NCI-H128 (cell line): ENCODE measurements around the gene CLSTN1.

Experiments
- DNase-seq: peaks from one replicate; lab custom pipeline; 2025; ENCODE audit not compliant: unreplicated experiment; lab: John Stamatoyannopoulos, UW

CLSTN1 gene

DNA sequence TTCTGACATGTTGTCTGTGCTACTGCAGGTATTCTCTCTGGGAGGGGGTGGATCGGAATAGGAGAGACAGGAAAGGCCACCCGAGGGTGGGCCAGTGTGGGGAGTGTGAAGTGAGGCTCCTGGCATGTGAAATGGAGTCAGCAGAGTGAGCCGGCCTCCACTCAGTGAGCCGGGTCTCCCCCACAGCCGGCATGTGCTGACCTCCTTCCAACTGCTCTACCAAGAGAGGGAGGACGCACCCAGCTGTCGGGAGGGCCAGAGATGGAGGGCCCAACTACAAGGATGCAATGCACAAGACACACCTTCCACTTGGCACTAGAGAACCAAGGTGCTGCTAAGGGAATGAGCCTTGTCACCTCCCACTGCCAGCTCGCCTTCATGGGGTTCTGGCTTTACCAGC is 28.2 kb upstream of the CLSTN1 start:
- DNase-seq, result no peak

DNA sequence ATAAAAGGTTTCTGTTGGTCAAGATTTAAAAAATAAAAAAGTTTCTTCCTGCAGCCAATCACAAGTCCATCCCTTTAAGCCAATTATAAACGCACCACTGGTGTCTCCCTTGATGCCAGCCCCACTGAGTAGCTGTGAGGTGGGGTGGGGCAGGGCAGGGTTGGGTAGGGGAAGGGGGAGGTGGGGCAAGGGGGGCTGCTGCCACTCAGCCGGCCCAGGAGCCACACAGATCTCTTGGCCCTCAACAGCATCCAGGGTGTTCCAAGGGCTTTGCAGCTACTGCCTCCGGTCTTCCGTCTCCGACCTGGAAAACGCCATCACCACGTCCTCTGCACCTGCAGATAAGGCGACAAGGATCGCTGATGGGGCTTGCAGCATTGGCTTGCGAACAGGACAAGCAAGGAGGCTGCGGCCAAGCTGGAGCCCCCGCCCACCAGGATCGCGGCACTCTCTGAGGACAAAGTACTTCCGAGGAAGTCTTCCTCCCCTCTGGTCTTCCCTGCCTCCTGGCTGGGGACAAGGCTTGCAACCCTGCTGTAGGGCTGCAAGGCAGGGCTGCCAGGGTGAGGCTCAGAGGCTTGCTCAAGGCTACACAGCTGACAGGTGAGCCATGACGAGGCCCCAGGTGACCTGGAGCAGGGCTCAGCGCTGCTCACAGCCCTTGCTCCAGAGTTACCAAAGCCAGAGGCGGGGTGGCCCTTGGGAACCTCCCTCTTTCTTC is 26.8 kb upstream of the CLSTN1 start:
- DNase-seq, result no peak

DNA sequence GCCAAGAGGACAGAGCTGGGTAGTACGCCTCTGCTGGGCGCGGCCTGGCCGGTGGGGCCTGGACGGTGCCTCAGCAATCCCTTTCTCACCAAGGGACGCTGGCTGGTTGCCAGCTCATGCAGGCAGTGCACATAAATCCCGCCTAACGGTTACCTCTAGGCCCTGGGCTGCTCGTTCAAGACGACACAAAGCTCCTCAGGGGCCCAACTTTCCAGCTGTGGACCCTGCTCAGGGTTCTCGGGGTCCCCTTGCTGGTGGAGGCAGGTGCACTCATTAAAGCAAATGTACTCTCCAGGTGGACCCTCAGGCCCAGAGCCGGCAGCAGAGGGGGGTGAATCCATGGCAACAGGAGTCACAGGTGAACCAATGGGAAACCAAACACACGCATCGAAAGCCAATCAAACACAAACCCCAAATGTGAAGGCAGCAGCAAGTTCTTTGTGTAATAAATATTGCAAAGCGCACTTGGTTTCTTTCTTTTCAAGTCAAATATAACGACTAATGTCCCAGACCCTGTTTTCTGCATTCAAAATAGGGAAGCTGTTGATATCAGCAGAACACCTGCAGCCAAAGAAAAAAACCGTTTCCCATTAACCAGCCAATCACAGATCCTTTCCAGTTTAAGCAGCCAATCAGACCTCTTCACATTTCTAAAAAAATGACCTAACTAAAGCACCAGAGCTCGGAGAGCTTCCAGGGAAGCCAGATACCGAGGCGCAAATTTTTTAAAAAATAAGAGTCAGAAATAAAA is 26.1 kb upstream of the CLSTN1 start:
- DNase-seq, result no peak

- no peak for DNase-seq
These were observed 24.3 kb upstream of the CLSTN1 start for GRCh38 chr1:9848022-9848421.

- DNase-seq, result no peak
These were observed 23.5 kb upstream of the CLSTN1 start for GRCh38 chr1:9847269-9847668.

DNA sequence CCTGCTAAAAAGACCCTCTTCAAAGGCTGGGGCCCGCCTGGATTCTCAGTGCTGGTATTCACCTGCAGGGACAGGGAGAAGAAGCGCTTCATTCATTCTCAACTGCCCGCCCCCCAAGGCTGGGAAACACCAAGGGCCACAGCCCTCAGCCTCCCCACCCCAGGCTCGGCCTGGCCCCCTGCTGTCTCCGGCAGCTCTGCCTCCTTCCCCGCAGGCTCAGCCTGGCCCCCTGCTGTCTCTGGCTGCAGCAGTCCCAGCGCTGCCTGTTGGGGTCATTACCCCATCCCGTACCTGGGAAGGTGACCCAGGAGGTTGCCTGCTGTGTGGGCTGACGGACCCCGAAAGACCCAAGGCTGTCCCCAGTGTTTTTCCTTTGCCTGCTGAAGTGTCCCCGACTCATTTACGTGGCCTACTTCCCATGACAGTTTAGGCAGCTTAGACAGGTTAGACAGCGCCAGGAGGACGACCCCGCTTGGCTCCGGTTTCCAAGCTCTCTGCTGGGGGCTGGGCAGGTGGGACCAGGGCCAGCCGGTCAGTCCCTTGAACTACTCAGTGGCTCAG is 22.9 kb upstream of the CLSTN1 start:
- DNase-seq, result no peak

DNA sequence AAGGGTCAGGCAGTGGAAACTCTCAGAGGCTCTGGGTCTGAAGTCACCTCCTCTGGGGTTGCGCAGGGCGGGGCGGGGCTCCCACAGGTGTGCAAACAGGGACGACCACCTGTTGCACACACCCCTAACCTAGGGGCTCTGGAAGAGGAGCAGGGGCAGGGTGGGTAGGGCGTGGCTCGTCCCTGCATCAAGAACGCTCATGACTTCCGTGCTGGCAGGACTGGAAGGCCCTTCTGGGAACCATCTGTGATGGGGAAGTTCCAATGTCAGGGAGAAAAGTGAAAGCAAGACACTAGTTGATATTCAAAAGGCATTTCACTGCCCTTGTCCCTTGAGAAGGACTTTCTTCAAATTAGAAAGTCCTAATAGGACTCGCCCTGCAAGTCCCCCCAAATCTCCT is 22.1 kb upstream of the CLSTN1 start:
- no peak for DNase-seq

DNA sequence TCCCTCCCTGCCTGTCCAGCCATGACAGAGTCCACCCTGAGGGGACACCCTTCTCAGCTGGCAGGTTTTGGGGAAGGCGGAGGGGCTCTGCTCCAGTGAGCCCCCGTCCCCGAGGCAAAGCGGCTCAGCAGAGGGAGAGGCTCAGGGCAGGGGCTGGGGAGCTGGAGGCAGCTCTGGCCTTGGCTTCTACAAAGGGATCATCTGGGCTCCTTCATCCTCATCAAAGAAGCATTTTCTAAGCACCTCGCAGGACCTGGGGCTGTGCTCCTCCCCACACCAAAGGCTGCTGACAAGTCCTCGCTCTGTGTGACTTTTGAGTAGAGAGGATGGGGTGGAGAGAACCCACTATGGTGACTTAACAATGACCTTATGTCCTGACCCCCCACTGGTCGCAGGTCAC is 21.0 kb upstream of the CLSTN1 start:
- DNase-seq, result no peak

DNA sequence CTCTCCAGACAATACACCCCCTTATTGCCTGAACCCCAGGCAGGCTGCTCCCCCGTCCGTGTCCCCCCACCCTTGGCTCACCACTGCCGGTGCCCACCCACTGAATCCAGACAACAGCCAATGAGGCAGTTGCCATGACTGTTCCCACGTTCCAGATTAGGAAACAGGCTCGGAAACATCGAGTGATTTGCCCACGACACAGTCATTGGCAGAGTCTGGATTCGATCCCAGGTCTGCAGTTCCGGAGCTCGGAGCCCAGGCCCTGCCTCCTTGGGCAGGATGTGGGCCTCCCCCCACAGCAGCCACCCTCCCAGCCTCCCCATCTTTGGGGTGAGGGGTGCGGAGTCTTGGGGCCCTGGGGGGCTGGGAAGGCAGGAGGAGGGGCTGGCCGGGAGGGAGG is 20.3 kb upstream of the CLSTN1 start:
- no peak for DNase-seq

- peak; percentile 51 for DNase-seq
These were observed 19.8 kb upstream of the CLSTN1 start for GRCh38 chr1:9843576-9843945.

- DNase-seq, result no peak
These were observed 19.2 kb upstream of the CLSTN1 start for GRCh38 chr1:9842781-9843575.

GRCh38 chr1:9842073-9842711 is 18.4 kb upstream of the CLSTN1 start:
- no peak for DNase-seq

- DNase-seq, result no peak
These were observed 17.7 kb upstream of the CLSTN1 start for GRCh38 chr1:9841460-9841859.

- DNase-seq, result no peak
These were observed 16.4 kb upstream of the CLSTN1 start for GRCh38 chr1:9840176-9840575.

DNA sequence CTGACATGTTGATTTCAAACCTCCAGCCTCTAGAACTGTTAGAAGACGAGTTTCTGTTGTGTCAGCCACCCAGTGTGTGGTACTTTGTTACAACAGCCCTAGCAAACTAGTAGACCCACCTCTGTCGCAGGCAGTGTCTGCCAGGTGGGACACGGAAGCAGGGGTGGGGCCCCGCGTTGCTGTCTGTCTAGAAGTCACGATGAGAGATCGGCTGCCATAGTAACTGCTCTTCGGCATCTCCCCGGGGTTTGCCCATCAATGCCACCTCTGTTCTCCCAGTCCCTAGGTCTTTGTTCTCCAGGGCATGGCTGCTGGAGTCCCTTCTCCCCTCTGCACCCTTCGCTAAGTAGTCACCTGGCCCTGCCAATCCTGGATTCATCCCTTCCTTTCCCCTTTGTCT is 15.2 kb upstream of the CLSTN1 start:
- DNase-seq, result no peak

DNA sequence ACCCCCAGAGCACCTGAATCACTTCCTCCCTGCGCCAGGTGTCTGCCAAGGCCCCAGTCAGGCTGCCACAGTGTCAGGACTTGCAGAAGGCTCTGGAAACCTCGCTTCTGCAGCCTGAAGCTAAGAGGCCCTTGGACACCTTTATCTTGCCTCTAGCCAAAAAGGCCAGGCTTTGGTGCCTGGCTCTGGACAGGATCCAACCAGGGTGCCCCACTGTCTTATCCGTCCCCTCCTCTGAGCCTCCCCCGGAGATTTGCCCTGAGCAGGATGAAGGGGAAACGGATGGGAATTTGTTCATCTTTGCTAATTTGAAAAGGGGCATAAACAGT is 12.8 kb upstream of the CLSTN1 start:
- no peak for DNase-seq

DNA sequence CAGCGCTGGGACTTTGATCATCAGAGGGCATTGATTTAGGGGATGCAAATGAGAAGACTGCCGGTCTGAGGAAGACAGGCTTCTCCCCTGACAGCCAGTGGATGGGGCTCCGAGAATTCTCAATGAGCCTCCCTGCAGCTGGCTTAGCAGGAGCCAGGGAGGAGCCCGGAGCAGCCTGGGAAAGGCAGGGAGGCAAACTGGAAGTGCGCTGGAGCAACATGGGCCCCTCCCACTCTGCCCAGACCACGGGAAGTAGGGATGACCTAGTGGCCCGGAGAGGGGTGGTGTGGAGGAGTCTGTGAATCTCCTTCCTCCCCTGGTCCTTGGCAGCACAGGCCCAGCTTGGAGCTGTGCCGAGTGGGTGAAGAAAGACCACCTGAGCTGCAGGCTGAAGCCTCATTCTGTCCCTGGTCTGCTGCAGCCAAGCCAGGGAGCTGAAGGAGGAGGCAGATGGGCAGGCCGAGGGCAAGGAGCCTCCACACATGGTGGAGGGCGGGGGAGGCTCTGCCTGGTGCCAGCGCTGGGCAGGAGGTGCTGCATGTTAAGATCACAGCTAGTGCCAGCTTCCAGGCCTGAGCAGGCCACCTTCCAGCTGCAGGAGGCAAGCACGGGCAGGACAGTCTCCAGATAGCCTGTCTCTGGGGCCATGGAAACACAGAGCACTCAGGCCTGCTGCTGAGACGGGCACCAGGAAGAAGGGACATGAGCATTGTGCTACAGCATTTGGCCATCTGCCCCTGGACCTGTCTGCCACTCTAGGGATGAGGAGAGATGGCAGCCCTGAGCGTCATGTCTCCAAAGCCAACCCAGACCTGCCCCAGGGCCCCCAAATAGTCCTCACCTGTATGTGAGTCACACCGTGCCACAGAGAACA is 12.2 kb upstream of the CLSTN1 start:
- DNase-seq, result no peak

GRCh38 chr1:9835404-9835757 is 11.6 kb upstream of the CLSTN1 start:
- DNase-seq, result no peak

GRCh38 chr1:9833632-9834031 is 9.9 kb upstream of the CLSTN1 start:
- DNase-seq, result no peak

- DNase-seq, result no peak
These were observed 3.9 kb upstream of the CLSTN1 start for GRCh38 chr1:9827558-9828185.
